H1 (cell line): ENCODE measurements around the gene UGT1A10. TPM values are rescaled to one million over a fixed set of nuclear protein-coding genes. Genes with fewer than 3 reads are reported as not detected.

ENCODE experiments used
- ASH2L ChIP-seq: fragments of 200-600, 300-600 bp; sonication (generic); IDR thresholded peaks from one replicate; pipeline ENCODE4 v1.7.1; 2017; ENCODE audit warnings: low read length
- KDM4A ChIP-seq: IDR thresholded peaks from one replicate; pipeline ENCODE4 v1.7.1; 2012; ENCODE audit warnings: low read depth, mild to moderate bottlenecking, moderate library complexity, low read length, inconsistent platforms; ENCODE audit not compliant: severe bottlenecking
- SRF ChIP-seq: IDR thresholded peaks from 2 replicates; pipeline ENCODE4 v1.6.1; 2011; ENCODE audit warnings: mild to moderate bottlenecking, low read depth, low read length, moderate library complexity
- polyA plus RNA-seq, 7 experiments: library from polyadenylated mRNA; depleted of rRNA in 3 of 7; stranded (reverse) in 5 of 7; unstranded in 2 of 7; fragments of >200 nt in 5 of 7; fragments of 200-250 nt in 2 of 7; gene quantifications; 1 replicate in 5 of 7; 2 replicates in 1 of 7; 4 replicates in 1 of 7; pipeline versions ENCODE4 v1.2.1 to v1.2.3, GENCODE V29; 2011 to 2013; ENCODE audit warnings: missing spikeins in 2 of 7, mixed read lengths in 2 of 7
- total RNA-seq: library from RNA; stranded (reverse); fragmentation: NEBNext Ultra II Directional; extraction: Animal tissue kit (Norgen Biotek cat#: 25700); gene quantifications from 2 replicates; pipeline ENCODE4 v1.2.1, GENCODE V29; 2021

Gene UGT1A10
- total and polyA plus RNA-seq, 2 of the 8 experiments (the other 6 are each of a cell fraction or from before 2014, with no cell fraction given), result not detected

GRCh38 chr2:233758849-233759248, 122.6 kb downstream of the UGT1A10 start (continued):
- TF ChIP-seq ASH2L, result no peak
- no peak for TF ChIP-seq SRF
- no peak for TF ChIP-seq KDM4A
